ENCODE data around the gene C5orf24.

C5orf24 gene

DNA sequence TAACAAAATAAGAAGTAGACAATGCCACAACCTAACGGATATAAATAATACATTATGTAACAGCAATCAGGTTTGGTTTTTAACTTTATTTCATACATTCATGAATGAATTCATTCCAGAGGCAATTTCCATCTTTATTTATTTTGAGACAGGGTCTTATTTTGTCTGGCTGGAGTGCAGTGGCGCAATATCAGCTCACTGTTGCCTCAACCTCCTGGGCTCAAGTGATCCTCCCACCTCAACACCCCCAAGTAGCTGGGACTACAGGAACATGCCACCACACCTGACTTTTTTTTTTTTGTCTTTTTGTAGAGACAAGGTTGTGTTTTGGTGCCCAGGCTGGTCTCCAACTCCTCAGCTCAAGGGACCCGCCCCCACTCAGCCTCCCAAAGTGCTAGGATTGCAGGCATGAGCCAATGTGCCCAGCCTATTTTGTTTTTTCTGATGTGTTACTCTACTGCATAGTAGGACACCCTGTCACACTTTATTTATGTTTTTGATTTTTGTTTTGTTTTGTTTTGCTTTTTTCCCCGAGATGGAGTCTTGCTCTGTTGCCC, 26.3 kb upstream of the C5orf24 start:
- TF ChIP-seq CEBPB (IDR thresholded peaks at IDR 0.05): peak; percentile 68; the same call in 1 of the 2 replicates
- no peak for TF ChIP-seq TEAD4 (IDR thresholded peaks at IDR 0.05)

DNA sequence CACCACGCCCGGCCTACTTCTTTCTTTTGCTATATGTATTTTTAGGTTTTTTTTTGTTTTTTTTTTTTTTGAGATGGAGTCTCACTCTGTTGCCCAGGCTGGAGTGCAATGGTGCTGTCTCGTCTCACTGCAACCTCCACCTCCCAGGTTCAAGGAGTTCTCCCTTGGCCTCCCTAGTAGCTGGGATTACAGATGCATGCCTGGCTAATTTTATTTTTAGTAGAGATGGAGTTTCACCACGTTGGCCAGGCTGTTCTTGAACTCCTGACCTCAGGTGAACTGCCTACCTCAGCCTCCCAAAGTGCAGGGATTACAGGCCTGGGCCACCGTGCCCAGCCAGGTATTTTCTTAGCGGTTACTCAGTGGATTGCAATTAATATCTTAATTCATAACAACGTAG, 23.9 kb upstream of the C5orf24 start:
- no peak for TF ChIP-seq YY1 (IDR thresholded peaks at IDR 0.05; ENCODE audit: low read depth)
- TF ChIP-seq, protein P1, sequence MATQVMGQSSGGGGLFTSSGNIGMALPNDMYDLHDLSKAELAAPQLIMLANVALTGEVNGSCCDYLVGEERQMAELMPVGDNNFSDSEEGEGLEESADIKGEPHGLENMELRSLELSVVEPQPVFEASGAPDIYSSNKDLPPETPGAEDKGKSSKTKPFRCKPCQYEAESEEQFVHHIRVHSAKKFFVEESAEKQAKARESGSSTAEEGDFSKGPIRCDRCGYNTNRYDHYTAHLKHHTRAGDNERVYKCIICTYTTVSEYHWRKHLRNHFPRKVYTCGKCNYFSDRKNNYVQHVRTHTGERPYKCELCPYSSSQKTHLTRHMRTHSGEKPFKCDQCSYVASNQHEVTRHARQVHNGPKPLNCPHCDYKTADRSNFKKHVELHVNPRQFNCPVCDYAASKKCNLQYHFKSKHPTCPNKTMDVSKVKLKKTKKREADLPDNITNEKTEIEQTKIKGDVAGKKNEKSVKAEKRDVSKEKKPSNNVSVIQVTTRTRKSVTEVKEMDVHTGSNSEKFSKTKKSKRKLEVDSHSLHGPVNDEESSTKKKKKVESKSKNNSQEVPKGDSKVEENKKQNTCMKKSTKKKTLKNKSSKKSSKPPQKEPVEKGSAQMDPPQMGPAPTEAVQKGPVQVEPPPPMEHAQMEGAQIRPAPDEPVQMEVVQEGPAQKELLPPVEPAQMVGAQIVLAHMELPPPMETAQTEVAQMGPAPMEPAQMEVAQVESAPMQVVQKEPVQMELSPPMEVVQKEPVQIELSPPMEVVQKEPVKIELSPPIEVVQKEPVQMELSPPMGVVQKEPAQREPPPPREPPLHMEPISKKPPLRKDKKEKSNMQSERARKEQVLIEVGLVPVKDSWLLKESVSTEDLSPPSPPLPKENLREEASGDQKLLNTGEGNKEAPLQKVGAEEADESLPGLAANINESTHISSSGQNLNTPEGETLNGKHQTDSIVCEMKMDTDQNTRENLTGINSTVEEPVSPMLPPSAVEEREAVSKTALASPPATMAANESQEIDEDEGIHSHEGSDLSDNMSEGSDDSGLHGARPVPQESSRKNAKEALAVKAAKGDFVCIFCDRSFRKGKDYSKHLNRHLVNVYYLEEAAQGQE (IDR thresholded peaks at IDR 0.05; ENCODE audit: low read depth): no peak
- TF ChIP-seq EP300 (IDR thresholded peaks at IDR 0.05; ENCODE audit: borderline replicate concordance): no peak
- no peak for TF ChIP-seq RAD21 (IDR thresholded peaks at IDR 0.05; ENCODE audit: low read depth)
- no peak for TF ChIP-seq FOXM1 (IDR thresholded peaks at IDR 0.05; ENCODE audit: borderline replicate concordance, low read depth)
- TF ChIP-seq CEBPB (IDR thresholded peaks at IDR 0.05): no peak
- TF ChIP-seq, protein P2, sequence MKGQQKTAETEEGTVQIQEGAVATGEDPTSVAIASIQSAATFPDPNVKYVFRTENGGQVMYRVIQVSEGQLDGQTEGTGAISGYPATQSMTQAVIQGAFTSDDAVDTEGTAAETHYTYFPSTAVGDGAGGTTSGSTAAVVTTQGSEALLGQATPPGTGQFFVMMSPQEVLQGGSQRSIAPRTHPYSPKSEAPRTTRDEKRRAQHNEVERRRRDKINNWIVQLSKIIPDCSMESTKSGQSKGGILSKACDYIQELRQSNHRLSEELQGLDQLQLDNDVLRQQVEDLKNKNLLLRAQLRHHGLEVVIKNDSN (IDR thresholded peaks at IDR 0.05): no peak
- no peak for TF ChIP-seq TCF12 (IDR thresholded peaks at IDR 0.05; ENCODE audit: low read depth)
- TF ChIP-seq NFIC (IDR thresholded peaks at IDR 0.05): no peak
- TF ChIP-seq TEAD4 (IDR thresholded peaks at IDR 0.05): no peak
- TF ChIP-seq TAF1 (IDR thresholded peaks at IDR 0.05; ENCODE audit: low read depth): no peak
- no peak for TF ChIP-seq CREB1 (IDR thresholded peaks at IDR 0.05; ENCODE audit: low read depth)
- TF ChIP-seq, protein P3, sequence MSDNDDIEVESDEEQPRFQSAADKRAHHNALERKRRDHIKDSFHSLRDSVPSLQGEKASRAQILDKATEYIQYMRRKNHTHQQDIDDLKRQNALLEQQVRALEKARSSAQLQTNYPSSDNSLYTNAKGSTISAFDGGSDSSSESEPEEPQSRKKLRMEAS (IDR thresholded peaks at IDR 0.05): no peak
- TF ChIP-seq ZBTB7A (IDR thresholded peaks at IDR 0.05; ENCODE audit: low read depth): no peak
- TF ChIP-seq EGR1 (IDR thresholded peaks at IDR 0.05): no peak

DNA sequence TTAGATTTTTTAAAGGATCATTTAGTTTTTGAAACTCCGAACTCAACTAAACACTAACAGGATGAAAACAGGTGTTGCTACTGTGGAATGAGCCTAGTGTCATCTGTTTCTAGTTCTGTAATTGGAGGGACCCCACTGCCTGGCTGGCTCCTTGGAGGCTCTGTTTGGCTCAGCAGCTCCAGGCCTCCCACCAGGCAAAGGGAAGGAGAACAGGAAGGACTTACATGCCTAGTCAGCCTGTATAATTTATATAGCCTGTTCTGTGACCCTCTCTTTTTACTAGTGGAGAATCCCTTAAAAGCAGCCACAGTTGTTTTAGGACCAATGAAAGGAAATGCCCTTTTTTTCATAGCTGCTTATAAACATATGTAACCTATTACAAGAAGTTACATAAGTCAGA, 21.1 kb upstream of the C5orf24 start:
- TF ChIP-seq TAF1 (IDR thresholded peaks at IDR 0.05; ENCODE audit: low read depth): no peak
- TF ChIP-seq CEBPB (IDR thresholded peaks at IDR 0.05): no peak
- TF ChIP-seq TCF12 (IDR thresholded peaks at IDR 0.05; ENCODE audit: low read depth): no peak
- TF ChIP-seq YY1 (IDR thresholded peaks at IDR 0.05; ENCODE audit: low read depth): no peak
- TF ChIP-seq EGR1 (IDR thresholded peaks at IDR 0.05): no peak
- TF ChIP-seq, protein P3 (IDR thresholded peaks at IDR 0.05): no peak
- TF ChIP-seq EP300 (IDR thresholded peaks at IDR 0.05; ENCODE audit: borderline replicate concordance): no peak
- TF ChIP-seq, protein P2 (IDR thresholded peaks at IDR 0.05): no peak

DNA sequence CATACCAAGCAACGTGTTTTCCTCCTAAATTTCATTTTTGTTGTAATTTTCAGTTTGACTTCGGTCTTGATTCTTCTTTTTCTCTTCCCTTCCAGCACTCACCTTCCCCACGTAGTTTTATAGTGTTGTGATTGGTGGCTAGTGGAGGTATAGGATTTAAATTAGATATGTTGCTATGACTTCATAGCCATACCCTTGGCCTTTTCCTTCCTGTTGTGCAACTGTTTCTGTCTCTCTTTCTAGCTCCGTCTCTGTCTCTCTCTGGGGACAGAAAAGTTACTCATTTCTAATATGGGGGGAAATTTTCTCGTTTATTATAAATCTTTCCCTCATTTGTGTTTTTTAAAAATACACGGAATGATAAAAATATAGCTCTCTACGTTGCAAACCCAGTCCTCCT, 20.6 kb upstream of the C5orf24 start:
- TF ChIP-seq, protein P1 (IDR thresholded peaks at IDR 0.05; ENCODE audit: low read depth): no peak
- TF ChIP-seq, protein P2 (IDR thresholded peaks at IDR 0.05): no peak
- TF ChIP-seq TEAD4 (IDR thresholded peaks at IDR 0.05) (no peak), YY1 (IDR thresholded peaks at IDR 0.05; ENCODE audit: low read depth) (no peak), FOXM1 (IDR thresholded peaks at IDR 0.05; ENCODE audit: borderline replicate concordance, low read depth) (no peak), CEBPB (IDR thresholded peaks at IDR 0.05) (no peak), EP300 (IDR thresholded peaks at IDR 0.05; ENCODE audit: borderline replicate concordance) (no peak), TAF1 (IDR thresholded peaks at IDR 0.05; ENCODE audit: low read depth) (no peak), EGR1 (IDR thresholded peaks at IDR 0.05) (no peak), NFIC (IDR thresholded peaks at IDR 0.05) (no peak), TCF12 (IDR thresholded peaks at IDR 0.05; ENCODE audit: low read depth) (no peak), CREB1 (IDR thresholded peaks at IDR 0.05; ENCODE audit: low read depth) (no peak), RAD21 (IDR thresholded peaks at IDR 0.05; ENCODE audit: low read depth) (no peak), ZBTB7A (IDR thresholded peaks at IDR 0.05; ENCODE audit: low read depth) (no peak)
- TF ChIP-seq, protein P3 (IDR thresholded peaks at IDR 0.05): no peak

DNA sequence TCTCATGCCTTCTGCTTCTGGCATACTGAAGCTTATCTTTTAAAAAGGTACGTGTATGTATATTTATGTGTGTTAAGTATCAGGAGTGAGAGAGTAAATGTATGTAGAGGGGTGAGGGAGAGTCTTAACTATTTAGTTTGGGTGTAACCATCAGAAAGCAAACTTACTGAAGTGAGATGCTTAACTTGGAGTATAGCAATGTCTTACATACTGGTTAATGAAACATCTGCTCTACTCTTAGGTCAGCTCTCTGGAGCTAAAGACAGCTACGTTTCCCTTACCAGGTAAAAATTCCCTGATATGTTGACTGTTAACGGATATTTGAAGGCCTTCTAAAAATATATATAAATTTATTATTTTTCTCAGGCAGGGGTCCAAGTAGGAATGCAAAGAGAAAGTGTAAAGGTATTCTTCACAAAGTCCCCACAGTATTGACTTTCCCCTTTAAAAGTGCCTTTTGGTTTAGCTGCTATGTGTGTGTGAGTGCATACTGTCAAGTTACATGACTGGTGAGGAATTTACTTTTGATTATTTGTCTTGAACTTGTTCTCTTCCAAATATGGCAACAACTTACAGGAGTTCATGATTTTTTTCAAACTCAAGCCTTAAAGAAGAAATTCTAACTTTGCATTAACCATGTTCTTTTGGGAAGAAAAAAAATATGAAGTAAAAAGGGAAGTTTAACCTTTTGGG, 12.3 kb upstream of the C5orf24 start:
- no peak for TF ChIP-seq TEAD4 (IDR thresholded peaks at IDR 0.05)
- no peak for TF ChIP-seq TAF1 (IDR thresholded peaks at IDR 0.05; ENCODE audit: low read depth)
- TF ChIP-seq TCF12 (IDR thresholded peaks at IDR 0.05; ENCODE audit: low read depth): no peak
